ENCODE measurements around the gene WDR86. TPM values are rescaled to one million over a fixed set of nuclear protein-coding genes. Genes with fewer than 3 reads are reported as not detected.

Gene WDR86
- total RNA-seq, 1 experiment from 2014 or later, result 7.7 TPM

GRCh38 chr7:151454305-151454704 is 44.5 kb upstream of the WDR86 start:
- no peaks in the 10 kb centered on the region for H3K9me2 ChIP-seq (ENCODE audit: insufficient read depth)
- H3K27me3 ChIP-seq (ENCODE audit: insufficient read depth, low read depth), result no peaks in the 10 kb centered on the region
- H3K4me3 ChIP-seq, result no peak overlapping the region
- H3K4me2 ChIP-seq, result no peak overlapping the region
- ChIA-PET CTCF (no interaction called here), POLR2A (ENCODE audit: unreplicated experiment) (no interaction called here)
- H4K20me1 ChIP-seq (ENCODE audit: insufficient read depth), result no peaks in the 10 kb centered on the region
- intact Hi-C loops (cut with micrococcal nuclease; ENCODE audit: unreplicated experiment), result no loop called here
- BruUV-seq (replicated peaks), result no TSS peak
- TF ChIP-seq, protein P1, sequence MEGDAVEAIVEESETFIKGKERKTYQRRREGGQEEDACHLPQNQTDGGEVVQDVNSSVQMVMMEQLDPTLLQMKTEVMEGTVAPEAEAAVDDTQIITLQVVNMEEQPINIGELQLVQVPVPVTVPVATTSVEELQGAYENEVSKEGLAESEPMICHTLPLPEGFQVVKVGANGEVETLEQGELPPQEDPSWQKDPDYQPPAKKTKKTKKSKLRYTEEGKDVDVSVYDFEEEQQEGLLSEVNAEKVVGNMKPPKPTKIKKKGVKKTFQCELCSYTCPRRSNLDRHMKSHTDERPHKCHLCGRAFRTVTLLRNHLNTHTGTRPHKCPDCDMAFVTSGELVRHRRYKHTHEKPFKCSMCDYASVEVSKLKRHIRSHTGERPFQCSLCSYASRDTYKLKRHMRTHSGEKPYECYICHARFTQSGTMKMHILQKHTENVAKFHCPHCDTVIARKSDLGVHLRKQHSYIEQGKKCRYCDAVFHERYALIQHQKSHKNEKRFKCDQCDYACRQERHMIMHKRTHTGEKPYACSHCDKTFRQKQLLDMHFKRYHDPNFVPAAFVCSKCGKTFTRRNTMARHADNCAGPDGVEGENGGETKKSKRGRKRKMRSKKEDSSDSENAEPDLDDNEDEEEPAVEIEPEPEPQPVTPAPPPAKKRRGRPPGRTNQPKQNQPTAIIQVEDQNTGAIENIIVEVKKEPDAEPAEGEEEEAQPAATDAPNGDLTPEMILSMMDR (conservative IDR thresholded peaks at IDR 0.05), result no peak
- TF ChIP-seq EZH2 (IDR thresholded peaks at IDR 0.05; ENCODE audit: low read depth), result no peak
- DNase-seq, result no peak
- no peaks in the 10 kb centered on the region for H3K9me3 ChIP-seq (ENCODE audit: insufficient read depth, low read depth)
- no peak overlapping the region for H2AFZ ChIP-seq
- peaks cover 12% of the 10 kb centered on the region; the same call in 1 of the 2 replicates for H3F3A ChIP-seq (ENCODE audit: insufficient read depth, low read depth)
- no peak overlapping the region for H3K27ac ChIP-seq
- no peaks in the 10 kb centered on the region for H3K79me2 ChIP-seq (ENCODE audit: low read depth)
- H3K36me3 ChIP-seq (ENCODE audit: low read depth), result no peaks in the 10 kb centered on the region
- peaks cover 5% of the 10 kb centered on the region for H3K4me1 ChIP-seq (replicated peaks; ENCODE audit: insufficient read depth)

DNA sequence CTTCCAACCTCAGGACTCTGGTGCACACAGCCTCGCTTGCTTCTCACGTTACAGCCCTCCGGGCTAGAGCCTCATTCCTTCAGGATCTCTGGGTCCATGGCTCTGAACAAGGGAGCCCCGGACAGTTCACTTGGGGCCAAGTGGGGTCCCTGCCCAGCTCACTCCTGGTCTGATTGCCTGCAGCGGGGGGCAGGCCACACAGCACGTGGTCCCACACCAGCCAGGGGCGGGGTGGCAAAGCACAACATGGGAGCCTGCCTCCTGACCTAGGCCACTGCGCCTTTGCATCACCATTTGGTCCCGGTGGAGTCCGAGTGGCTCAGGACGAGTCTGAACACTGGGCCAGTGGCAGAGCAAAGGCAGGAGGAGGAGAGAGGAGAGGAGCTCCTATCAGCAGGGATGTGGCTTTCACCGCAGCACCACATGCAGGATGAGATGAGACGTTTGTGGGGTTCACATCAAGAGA is 43.5 kb upstream of the WDR86 start:
- Histone ChIP-seq H3K27me3 (ENCODE audit: insufficient read depth, low read depth) (no peaks in the 10 kb centered on the region), H3F3A (ENCODE audit: insufficient read depth, low read depth) (peaks cover 5% of the 10 kb centered on the region; the same call in 1 of the 2 replicates), H3K36me3 (ENCODE audit: low read depth) (no peaks in the 10 kb centered on the region), H2AFZ (no peak overlapping the region), H3K4me3 (no peak overlapping the region), H3K9me3 (ENCODE audit: insufficient read depth, low read depth) (no peaks in the 10 kb centered on the region), H3K27ac (no peak overlapping the region), H3K79me2 (ENCODE audit: low read depth) (no peaks in the 10 kb centered on the region), H4K20me1 (ENCODE audit: insufficient read depth) (no peaks in the 10 kb centered on the region), H3K4me1 (replicated peaks; ENCODE audit: insufficient read depth) (no peaks in the 10 kb centered on the region), H3K4me2 (no peak overlapping the region), H3K9me2 (ENCODE audit: insufficient read depth) (no peaks in the 10 kb centered on the region)
- no peak for TF ChIP-seq EZH2 (IDR thresholded peaks at IDR 0.05; ENCODE audit: low read depth)
- TF ChIP-seq, protein P1 (conservative IDR thresholded peaks at IDR 0.05), result no peak
- intact Hi-C loops (cut with micrococcal nuclease; ENCODE audit: unreplicated experiment), result no loop called here
- BruUV-seq (replicated peaks), result no TSS peak
- CTCF ChIA-PET, result no interaction called here
- DNase-seq, result no peak
- POLR2A ChIA-PET (ENCODE audit: unreplicated experiment), result no interaction called here

DNA sequence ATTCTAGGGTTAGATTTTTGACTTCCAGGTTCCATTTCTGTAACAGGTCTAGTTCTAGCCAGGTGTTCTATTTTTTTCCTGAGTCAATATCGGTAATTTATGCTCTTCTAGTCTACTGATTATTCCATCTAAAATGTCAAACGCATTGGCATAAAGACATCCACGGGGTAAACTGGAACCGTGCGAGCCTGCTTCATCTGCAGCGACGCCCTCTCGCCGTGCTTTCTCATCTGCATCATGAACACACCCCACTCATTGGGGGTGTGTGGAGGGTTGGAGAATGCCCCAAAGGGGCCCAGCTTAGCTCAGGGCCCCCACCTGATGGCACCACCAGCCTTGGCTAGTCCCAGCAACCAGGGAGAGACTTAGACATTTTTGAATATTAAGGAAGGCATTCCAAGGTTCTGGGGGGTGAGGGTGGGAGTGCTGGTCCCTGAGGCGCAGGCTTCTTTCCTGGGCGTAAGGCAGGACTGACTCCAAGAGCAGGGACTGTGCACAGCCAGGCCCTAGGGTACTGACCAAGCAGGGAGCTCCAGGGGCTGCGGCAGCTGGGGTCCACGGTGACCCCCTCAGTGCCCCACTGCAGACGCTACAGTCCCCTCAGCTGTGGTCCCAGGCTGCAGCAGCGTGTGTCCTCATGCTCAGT is 43.0 kb upstream of the WDR86 start:
- H3K9me3 ChIP-seq (ENCODE audit: insufficient read depth, low read depth), result no peaks in the 10 kb centered on the region
- H3K36me3 ChIP-seq (ENCODE audit: low read depth), result no peaks in the 10 kb centered on the region
- no peaks in the 10 kb centered on the region for H3K9me2 ChIP-seq (ENCODE audit: insufficient read depth)
- H3K4me1 ChIP-seq (replicated peaks; ENCODE audit: insufficient read depth), result no peaks in the 10 kb centered on the region
- H3K79me2 ChIP-seq (ENCODE audit: low read depth), result no peaks in the 10 kb centered on the region
- no peak overlapping the region for H3K27ac ChIP-seq
- no peaks in the 10 kb centered on the region for H3K27me3 ChIP-seq (ENCODE audit: insufficient read depth, low read depth)
- DNase-seq, result no peak
- H3F3A ChIP-seq (ENCODE audit: insufficient read depth, low read depth), result no peaks in the 10 kb centered on the region; the same call in 1 of the 2 replicates
- no peaks in the 10 kb centered on the region for H4K20me1 ChIP-seq (ENCODE audit: insufficient read depth)
- H3K4me3 ChIP-seq, result no peak overlapping the region
- CTCF ChIA-PET, result no interaction called here
- intact Hi-C loops (cut with micrococcal nuclease; ENCODE audit: unreplicated experiment), result no loop called here
- no peak for TF ChIP-seq EZH2 (IDR thresholded peaks at IDR 0.05; ENCODE audit: low read depth)
- TF ChIP-seq, protein P1 (conservative IDR thresholded peaks at IDR 0.05), result no peak
- no TSS peak for BruUV-seq (replicated peaks)
- no peak overlapping the region for H2AFZ ChIP-seq
- POLR2A ChIA-PET (ENCODE audit: unreplicated experiment), result no interaction called here
- H3K4me2 ChIP-seq, result no peak overlapping the region
